OCI-LY7 (cell line): ENCODE data around the gene TMPRSS11F. TPM values are rescaled to one million over a fixed set of nuclear protein-coding genes. Genes with fewer than 3 reads are reported as not detected.
"Not testable (repeated sequence)": the region's sequence is repeated elsewhere in the genome, so short reads cannot be mapped to it uniquely, and the experiment has no call there.

Source experiments
- BruUV-seq: library from RNA; stranded (reverse); fragments of 400-500 nt; replicated peaks from 2 replicates; lab custom pipeline; 2021; lab: Mats Ljungman, UMichigan
- CTCF ChIA-PET: fragments of 300-600 bp; sonication (Branson Sonifier 250); formaldehyde crosslinking; loops from one replicate; lab custom pipeline; 2022; ENCODE audit warnings: antibody characterized with exemption; ENCODE audit not compliant: unreplicated experiment; lab: Charles Lee
- POLR2A ChIA-PET: fragments of 300-600 bp; sonication (Branson Sonifier 250); formaldehyde crosslinking; loops from one replicate; lab custom pipeline; 2022; ENCODE audit warnings: antibody characterized with exemption; lab: Charles Lee
- DNase-seq: peaks from one replicate; pipeline ENCODE4 v3.0.0-alpha.2; 2015; ENCODE audit warnings: low spot score
- H2AFZ ChIP-seq: fragments of 200-600 bp; sonication (generic), shearing (Covaris generic); 2 replicates; pipeline ENCODE4 v1.6.1; 2014; ENCODE audit warnings: mild to moderate bottlenecking, antibody characterized with exemption, low read length, moderate library complexity
- H3K27ac ChIP-seq: fragments of 200-600 bp; sonication (generic); 2 replicates; pipeline ENCODE4 v1.5.1; 2014; ENCODE audit warnings: mixed run types, low read depth, mild to moderate bottlenecking, moderate library complexity, low read length, inconsistent platforms; ENCODE audit not compliant: poor library complexity, severe bottlenecking
- H3K36me3 ChIP-seq: fragments of 200-600 bp; sonication (generic); 2 replicates; pipeline ENCODE4 v1.6.1; 2014; ENCODE audit warnings: mild to moderate bottlenecking, antibody characterized with exemption, low read length, moderate library complexity, mixed read lengths; ENCODE audit not compliant: insufficient read depth
- H3K4me1 ChIP-seq: fragments of 200-600 bp; sonication (generic); 2 replicates; pipeline ENCODE4 v1.5.1; 2014; ENCODE audit warnings: mild to moderate bottlenecking, low read length; ENCODE audit not compliant: insufficient read depth, poor library complexity, severe bottlenecking
- H3K4me2 ChIP-seq: fragments of 200-600 bp; sonication (generic); 2 replicates; pipeline ENCODE4 v1.6.1; 2014; ENCODE audit warnings: mild to moderate bottlenecking, low read length
- H3K4me3 ChIP-seq: fragments of 200-600 bp; sonication (generic); 2 replicates; pipeline ENCODE4 v1.5.1; 2014; ENCODE audit warnings: mild to moderate bottlenecking, low read depth, low read length; ENCODE audit not compliant: poor library complexity, severe bottlenecking
- H3K79me2 ChIP-seq: fragments of 200-600 bp; sonication (generic); 2 replicates; pipeline ENCODE4 v1.6.1; 2016; ENCODE audit warnings: low read depth, mild to moderate bottlenecking, low read length, moderate library complexity, mixed read lengths; ENCODE audit not compliant: insufficient read depth
- H3K9me2 ChIP-seq: fragments of 200-600 bp; sonication (generic); 2 replicates; pipeline ENCODE4 v1.6.1; 2016; ENCODE audit warnings: mild to moderate bottlenecking, low read length, mixed read lengths; ENCODE audit not compliant: insufficient read depth
- H3K9me3 ChIP-seq: fragments of 200-600 bp; sonication (generic); 2 replicates; pipeline ENCODE4 v1.6.1; 2014; ENCODE audit warnings: mild to moderate bottlenecking, mixed run types, low read length, mixed read lengths
- H4K20me1 ChIP-seq: fragments of 200-600 bp; sonication (generic); 2 replicates; pipeline ENCODE4 v1.6.1; 2014; ENCODE audit warnings: mild to moderate bottlenecking, antibody characterized with exemption, low read length, moderate library complexity, mixed read lengths; ENCODE audit not compliant: insufficient read depth
- EZH2phosphoT487 ChIP-seq: fragments of 200-600 bp; sonication (generic); IDR thresholded peaks from 2 replicates; pipeline ENCODE4 v1.6.1; 2018; ENCODE audit warnings: low read depth, borderline replicate concordance, mild to moderate bottlenecking, mixed run types, antibody characterized with exemption, low read length, moderate library complexity, mixed read lengths
- intact Hi-C: fragments of 100-400 bp; cut with micrococcal nuclease; formaldehyde crosslinking; loops from one replicate; pipeline ENCODE4 v1.10.0; 2022; ENCODE audit not compliant: unreplicated experiment
- total RNA-seq, 2 experiments: library from RNA; depleted of rRNA in 1 of 2; stranded (reverse); fragments of >200 nt in 1 of 2; shearing (Covaris generic) in 1 of 2; gene quantifications; 2 replicates each; pipeline ENCODE4 v1.2.3, GENCODE V29; 2014 to 2022
- TF ChIP-seq, protein P1 (sequence below): fragments of 200-600 bp; sonication (generic); conservative IDR thresholded peaks from 2 replicates; pipeline ENCODE4 v1.5.1; 2014; ENCODE audit warnings: mild to moderate bottlenecking, antibody characterized with exemption, low read length, moderate library complexity, mixed read lengths

The TMPRSS11F gene
- total RNA-seq, 2 experiments from 2014 or later: not detected

DNA sequence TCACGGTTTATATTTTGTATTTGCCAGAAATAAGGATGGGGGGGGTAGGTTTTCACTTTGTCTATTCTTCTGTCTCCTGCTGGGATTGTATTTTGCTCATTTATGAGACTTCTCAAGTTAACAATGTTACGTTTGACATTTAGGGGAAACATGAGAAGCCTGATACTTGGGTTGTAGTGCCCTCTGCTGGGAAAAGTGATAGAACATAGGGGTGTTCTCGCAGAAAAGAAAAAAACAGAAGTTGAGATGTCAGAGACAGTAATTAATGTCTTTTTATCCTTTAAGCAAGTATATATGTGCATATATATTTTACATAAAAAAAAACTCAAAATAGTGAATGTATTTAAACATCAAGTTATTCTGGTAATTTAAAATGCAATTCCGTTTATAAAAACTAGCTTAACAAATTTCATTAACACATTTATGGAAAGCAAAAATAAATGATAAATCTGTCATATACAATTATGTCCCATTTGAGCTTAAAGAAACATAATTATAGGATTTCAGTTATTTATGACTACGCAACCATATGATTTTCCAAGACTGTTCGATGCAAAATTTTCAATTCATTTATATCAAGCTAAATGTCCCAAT lies 46.0 kb upstream of the TMPRSS11F start:
- Histone ChIP-seq H4K20me1 (no peaks in the 10 kb centered on the region), H3K4me3 (no peak overlapping the region), H3K9me3 (no peaks in the 10 kb centered on the region), H3K79me2 (no peaks in the 10 kb centered on the region), H3K4me1 (no peaks in the 10 kb centered on the region), H3K27ac (no peak overlapping the region), H3K36me3 (no peaks in the 10 kb centered on the region), H3K4me2 (no peak overlapping the region), H3K9me2 (no peaks in the 10 kb centered on the region), H2AFZ (no peak overlapping the region)
- intact Hi-C loops: loop anchor here (1.0 to 2.0 kb wide), 2 partner anchors 187 to 627 kb away; no protein-coding TSS in a partner anchor
- ChIA-PET POLR2A (interaction anchor here (0.6 to 1.2 kb wide), 3 partner anchors 10 to 626 kb away, joined by 3 read pairs; no protein-coding TSS in a partner anchor), CTCF (no interaction called here)
- BruUV-seq: no TSS peak
- no peak for TF ChIP-seq EZH2phosphoT487
- TF ChIP-seq, protein P1, sequence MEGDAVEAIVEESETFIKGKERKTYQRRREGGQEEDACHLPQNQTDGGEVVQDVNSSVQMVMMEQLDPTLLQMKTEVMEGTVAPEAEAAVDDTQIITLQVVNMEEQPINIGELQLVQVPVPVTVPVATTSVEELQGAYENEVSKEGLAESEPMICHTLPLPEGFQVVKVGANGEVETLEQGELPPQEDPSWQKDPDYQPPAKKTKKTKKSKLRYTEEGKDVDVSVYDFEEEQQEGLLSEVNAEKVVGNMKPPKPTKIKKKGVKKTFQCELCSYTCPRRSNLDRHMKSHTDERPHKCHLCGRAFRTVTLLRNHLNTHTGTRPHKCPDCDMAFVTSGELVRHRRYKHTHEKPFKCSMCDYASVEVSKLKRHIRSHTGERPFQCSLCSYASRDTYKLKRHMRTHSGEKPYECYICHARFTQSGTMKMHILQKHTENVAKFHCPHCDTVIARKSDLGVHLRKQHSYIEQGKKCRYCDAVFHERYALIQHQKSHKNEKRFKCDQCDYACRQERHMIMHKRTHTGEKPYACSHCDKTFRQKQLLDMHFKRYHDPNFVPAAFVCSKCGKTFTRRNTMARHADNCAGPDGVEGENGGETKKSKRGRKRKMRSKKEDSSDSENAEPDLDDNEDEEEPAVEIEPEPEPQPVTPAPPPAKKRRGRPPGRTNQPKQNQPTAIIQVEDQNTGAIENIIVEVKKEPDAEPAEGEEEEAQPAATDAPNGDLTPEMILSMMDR: peak; percentile 92
- DNase-seq: peak; percentile 64

DNA sequence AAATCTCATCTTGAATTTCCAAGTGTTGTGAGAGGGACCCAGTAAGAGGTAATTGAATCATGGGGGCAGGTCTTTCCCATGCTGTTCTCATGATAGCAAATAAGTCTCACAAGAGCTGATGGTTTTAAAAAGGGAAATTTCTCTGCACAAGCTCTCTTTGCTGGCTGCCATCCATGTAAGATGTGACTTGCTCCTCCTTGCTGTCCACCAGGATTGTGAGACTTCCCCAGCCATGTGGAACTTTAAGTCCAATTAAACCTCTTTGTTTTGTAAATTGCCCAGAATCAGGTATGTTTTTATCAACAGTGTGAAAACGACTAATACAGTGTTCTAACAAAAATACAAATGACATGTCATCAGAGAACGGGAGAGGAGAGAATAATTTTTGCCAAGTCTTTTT lies 44.7 kb upstream of the TMPRSS11F start:
- H2AFZ ChIP-seq, H3K79me2 ChIP-seq, H3K4me3 ChIP-seq, H4K20me1 ChIP-seq, H3K36me3 ChIP-seq, CTCF ChIA-PET, DNase-seq, H3K27ac ChIP-seq, H3K4me1 ChIP-seq, H3K4me2 ChIP-seq, H3K9me2 ChIP-seq, BruUV-seq, H3K9me3 ChIP-seq: not testable (repeated sequence)
- intact Hi-C loops: loop anchor here (2.0 kb wide), 1 partner anchor 626 kb away; no protein-coding TSS in a partner anchor
- POLR2A ChIA-PET: interaction anchor here (1.2 kb wide), 1 partner anchor 625 kb away, joined by 3 read pairs; no protein-coding TSS in a partner anchor

DNA sequence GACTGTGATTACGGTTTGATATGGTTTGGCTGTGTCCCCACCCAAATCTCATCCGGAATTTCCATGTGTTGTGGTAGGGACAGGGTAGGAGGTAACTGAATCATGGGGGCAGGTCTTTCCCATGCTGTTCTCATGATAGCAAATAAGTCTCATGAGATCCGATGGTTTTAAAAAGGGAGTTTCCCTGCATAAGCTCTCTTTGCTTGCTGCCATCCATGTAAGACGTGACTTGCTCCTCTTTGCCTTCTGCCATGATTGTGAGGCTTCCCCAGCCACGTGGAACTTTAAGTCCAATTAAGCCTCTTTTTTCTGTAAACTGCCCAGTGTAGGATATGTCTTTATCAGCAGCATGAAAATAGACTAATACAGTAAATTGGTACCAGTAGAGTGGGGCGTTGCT lies 42.5 kb upstream of the TMPRSS11F start:
- H3K4me3 ChIP-seq, H3K9me2 ChIP-seq, H3K4me1 ChIP-seq, H3K4me2 ChIP-seq, intact Hi-C loops, BruUV-seq, DNase-seq, H3K79me2 ChIP-seq, H2AFZ ChIP-seq, H3K27ac ChIP-seq, H4K20me1 ChIP-seq, H3K9me3 ChIP-seq, CTCF ChIA-PET, H3K36me3 ChIP-seq: not testable (repeated sequence)
- POLR2A ChIA-PET: interaction anchor here (0.6 kb wide), 1 partner anchor 8 kb away, joined by 3 read pairs; no protein-coding TSS in a partner anchor
